CD4-positive, alpha-beta T cell treated with Interleukin-10 for 1 hour (primary cell): Measurements from ENCODE around the gene JSRP1.
"Not testable (repeated sequence)": the region's sequence is repeated elsewhere in the genome, so short reads cannot be mapped to it uniquely, and the experiment has no call there.

Experiments used
- DNase-seq: peaks from one replicate; pipeline ENCODE4 v3.0.0-alpha.2; 2020

Gene JSRP1

GRCh38 chr19:2282062-2282861 lies 26.0 kb upstream of the JSRP1 start, which contains the start of gene PEAK3:
TSS of gene PEAK3 (minus strand) at chr19:2282175. CDS start at chr19:2280931, 1,244 bp downstream.
- peak; percentile 51 for DNase-seq

GRCh38 chr19:2281265-2282061 lies 25.2 kb upstream of the JSRP1 start:
- DNase-seq = not testable (repeated sequence)

GRCh38 chr19:2280633-2281264 lies 24.5 kb upstream of the JSRP1 start:
- DNase-seq = no peak

- no peak for DNase-seq
Measured at GRCh38 chr19:2278459-2279158, 22.4 kb upstream of the JSRP1 start.

- DNase-seq = no peak
Measured at GRCh38 chr19:2277138-2277537, 20.9 kb upstream of the JSRP1 start.

- DNase-seq = no peak
Measured at GRCh38 chr19:2276429-2276986, 20.3 kb upstream of the JSRP1 start.

- DNase-seq = no peak
Measured at GRCh38 chr19:2275588-2276428, 19.6 kb upstream of the JSRP1 start.

GRCh38 chr19:2274931-2275535 lies 18.8 kb upstream of the JSRP1 start:
- peak; percentile 57 for DNase-seq

- DNase-seq = no peak
Measured at GRCh38 chr19:2274185-2274711, 18.0 kb upstream of the JSRP1 start.

- DNase-seq = peak; percentile 83
Measured at GRCh38 chr19:2273356-2274184, 17.4 kb upstream of the JSRP1 start.

- DNase-seq = no peak
Measured at GRCh38 chr19:2271234-2272103, 15.3 kb upstream of the JSRP1 start.

- peak; percentile 78 for DNase-seq
Measured at GRCh38 chr19:2270423-2271233, 14.4 kb upstream of the JSRP1 start.

GRCh38 chr19:2270157-2270422 lies 13.9 kb upstream of the JSRP1 start:
- no peak for DNase-seq

GRCh38 chr19:2269244-2270156 lies 13.3 kb upstream of the JSRP1 start:
- DNase-seq = peak; percentile 99

- no peak for DNase-seq
Measured at GRCh38 chr19:2268861-2269243, 12.6 kb upstream of the JSRP1 start.

- no peak for DNase-seq
Measured at GRCh38 chr19:2268480-2268830, 12.2 kb upstream of the JSRP1 start.
